GM23248 (cell line): ENCODE data around the gene TAMALIN. TPM values are rescaled to one million over a fixed set of nuclear protein-coding genes. Genes with fewer than 3 reads are reported as not detected.

Experiments used
- DNase-seq: peaks from one replicate; pipeline ENCODE4 v3.0.0-alpha.2; 2015
- H2AFZ ChIP-seq: fragments of 200-600 bp; sonication (generic); 2 replicates; pipeline ENCODE4 v1.6.1; 2016; ENCODE audit warnings: antibody characterized with exemption
- H3F3A ChIP-seq: fragments of 200-600 bp; sonication (generic); 2 replicates; pipeline ENCODE4 v1.6.1; 2016; ENCODE audit warnings: mild to moderate bottlenecking, antibody characterized with exemption, mixed run types; ENCODE audit not compliant: insufficient read depth
- H3K27ac ChIP-seq: fragments of 200-600 bp; sonication (generic); 2 replicates; pipeline ENCODE4 v1.5.1; 2016; ENCODE audit warnings: mild to moderate bottlenecking
- H3K27me3 ChIP-seq: fragments of 200-600 bp; sonication (generic); replicated peaks from 2 replicates; pipeline ENCODE4 v1.6.1; 2016; ENCODE audit warnings: mild to moderate bottlenecking; ENCODE audit not compliant: insufficient read depth
- H3K36me3 ChIP-seq: fragments of 200-600 bp; sonication (generic); 2 replicates; pipeline ENCODE4 v1.6.1; 2016; ENCODE audit warnings: low read depth, mild to moderate bottlenecking
- H3K4me1 ChIP-seq: fragments of 200-600 bp; sonication (generic); 2 replicates; pipeline ENCODE4 v1.6.1; 2016; ENCODE audit warnings: mild to moderate bottlenecking; ENCODE audit not compliant: insufficient read depth
- H3K4me2 ChIP-seq: fragments of 200-600 bp; sonication (generic); one replicate; pipeline ENCODE4 v1.6.1; 2016; ENCODE audit warnings: mild to moderate bottlenecking; ENCODE audit not compliant: unreplicated experiment
- H3K4me3 ChIP-seq: fragments of 200-600 bp; sonication (generic); 2 replicates; pipeline ENCODE4 v1.5.1; 2016; ENCODE audit warnings: mild to moderate bottlenecking
- H3K79me2 ChIP-seq: fragments of 200-600 bp; sonication (generic); 2 replicates; pipeline ENCODE4 v1.6.1; 2016; ENCODE audit warnings: mild to moderate bottlenecking; ENCODE audit not compliant: insufficient read depth
- H3K9ac ChIP-seq: fragments of 200-600 bp; sonication (generic); 2 replicates; pipeline ENCODE4 v1.6.1; 2016; ENCODE audit warnings: mild to moderate bottlenecking
- H3K9me2 ChIP-seq: fragments of 200-600 bp; sonication (generic); 2 replicates; pipeline ENCODE4 v1.6.1; 2016; ENCODE audit warnings: mixed run types, mild to moderate bottlenecking, moderate library complexity; ENCODE audit not compliant: insufficient read depth
- H3K9me3 ChIP-seq: fragments of 200-600 bp; sonication (generic); one replicate; pipeline ENCODE4 v1.6.1; 2017; ENCODE audit warnings: low read depth
- H4K20me1 ChIP-seq: fragments of 200-600 bp; sonication (generic); 2 replicates; pipeline ENCODE4 v1.6.0; 2016; ENCODE audit not compliant: insufficient read depth
- EZH2 ChIP-seq: fragments of 200-600 bp; sonication (generic); IDR thresholded peaks from 2 replicates; pipeline ENCODE4 v1.6.1; 2018; ENCODE audit warnings: antibody characterized with exemption, mild to moderate bottlenecking; ENCODE audit not compliant: insufficient read depth, poor library complexity, severe bottlenecking
- EZH2phosphoT487 ChIP-seq: fragments of 200-600 bp; sonication (generic); IDR thresholded peaks from 2 replicates; pipeline ENCODE4 v1.6.1; 2018; ENCODE audit warnings: antibody characterized with exemption, moderate library complexity, mild to moderate bottlenecking, low read depth; ENCODE audit not compliant: insufficient read depth
- WGBS, 2 experiments: methylation state at CpG; one replicate each; pipeline ENCODE4 v1.1.6; 2015 to 2017; ENCODE audit warnings: low lambda C conversion rate in 2 of 2, low coverage in 1 of 2; ENCODE audit errors: missing lambda C conversion rate in 2 of 2; 5-methylcytosine and 5-hydroxymethylcytosine counted together
- in situ Hi-C: fragments of 300-500 bp; cut with MboI; formaldehyde crosslinking; loops from 2 replicates; pipeline ENCODE4 v1.15.0; 2020
- polyA plus RNA-seq: library from polyadenylated mRNA; unstranded; fragments of >200 nt; fragmentation: Nextera tagmentation; extraction: Ambion mirVana; gene quantifications from 2 replicates; pipeline ENCODE4 v1.2.1, GENCODE V29; 2016
- total RNA-seq: library from RNA; depleted of rRNA; stranded (reverse); fragments of >200 nt; shearing (Covaris generic); gene quantifications from 2 replicates; pipeline ENCODE4 v1.2.3, GENCODE V29; 2014

Gene TAMALIN
- total and polyA plus RNA-seq, 2 experiments from 2014 or later: 2.2 TPM; not detected in 1

DNA sequence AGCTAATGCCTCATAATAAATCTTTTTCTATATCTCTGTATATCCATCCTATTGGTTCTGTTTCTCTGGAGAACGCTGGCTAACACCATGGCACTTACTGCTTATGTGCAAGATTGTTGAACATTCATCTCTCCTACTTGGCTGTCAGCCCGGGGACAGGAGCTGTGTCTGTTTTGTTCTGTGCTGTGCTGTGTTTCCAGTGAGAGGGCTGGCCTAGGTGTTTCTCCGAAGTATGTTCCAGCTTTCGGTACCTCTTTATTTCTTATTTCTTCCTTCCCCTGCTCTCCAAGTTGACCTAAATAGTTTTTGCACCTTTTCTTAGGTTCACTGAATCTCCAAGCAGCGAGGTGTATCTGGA is 25.7 kb downstream of the TAMALIN start:
- peak overlapping the region; percentile 95 for H3K4me2 ChIP-seq
- peaks cover 13% of the 10 kb centered on the region for H3K4me1 ChIP-seq
- H3K9me2 ChIP-seq: no peaks in the 10 kb centered on the region
- in situ Hi-C loops: no loop called here
- H3K36me3 ChIP-seq: no peaks in the 10 kb centered on the region
- peak overlapping the region; percentile 76 for H2AFZ ChIP-seq
- WGBS, 2 experiments: 2% methylated on average over 5 of the region's 5 CpGs
- peaks cover 15% of the 10 kb centered on the region for H3F3A ChIP-seq
- H3K79me2 ChIP-seq: no peaks in the 10 kb centered on the region
- peak overlapping the region; percentile 72 for H3K4me3 ChIP-seq
- H3K9me3 ChIP-seq: no peaks in the 10 kb centered on the region
- peak overlapping the region; percentile 89 for H3K9ac ChIP-seq
- no peak for TF ChIP-seq EZH2phosphoT487
- no peaks in the 10 kb centered on the region for H3K27me3 ChIP-seq
- no peaks in the 10 kb centered on the region for H4K20me1 ChIP-seq
- H3K27ac ChIP-seq: peak overlapping the region; percentile 94
- peak; percentile 91 for DNase-seq

DNA sequence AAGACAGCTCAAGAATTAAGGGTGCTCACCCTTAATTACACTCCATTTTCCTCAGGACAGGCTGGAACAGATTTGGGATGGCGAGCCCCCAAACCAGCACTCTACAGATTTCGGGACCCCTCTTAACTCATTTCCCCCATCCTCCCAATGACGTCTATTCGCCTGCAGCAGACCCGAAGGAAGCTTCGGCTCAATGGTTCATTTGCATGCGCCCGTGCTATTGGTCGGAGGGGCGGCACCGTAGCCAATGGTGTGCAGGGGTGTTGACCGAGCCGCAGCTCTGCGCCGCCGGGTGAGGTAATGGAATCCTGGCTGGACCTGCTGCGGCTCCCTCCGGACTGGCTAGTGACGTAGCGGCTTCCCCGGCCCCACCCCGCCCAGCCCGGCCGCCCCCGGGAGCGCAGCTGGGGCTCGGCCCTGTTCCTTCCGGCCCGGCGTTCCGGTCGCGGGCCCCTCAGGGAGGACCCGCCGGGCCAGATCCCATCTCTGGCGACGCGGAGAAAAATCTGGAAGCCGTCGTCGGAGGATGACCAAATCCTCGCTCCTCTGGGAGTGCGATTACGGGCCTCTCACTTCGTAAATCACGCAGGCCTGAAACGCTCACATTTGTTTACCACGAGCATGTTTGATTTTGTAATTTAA is 26.2 kb downstream of the TAMALIN start:
- H3F3A ChIP-seq: peaks cover 15% of the 10 kb centered on the region
- 1 to 2% methylated on average over 44 to 47 of the region's 48 CpGs for WGBS, 2 experiments
- peak overlapping the region; percentile 72 for H3K4me3 ChIP-seq
- H3K9ac ChIP-seq: peak overlapping the region; percentile 89
- H3K4me1 ChIP-seq: peaks cover 13% of the 10 kb centered on the region
- H3K9me3 ChIP-seq: no peaks in the 10 kb centered on the region
- in situ Hi-C loops: no loop called here
- no peaks in the 10 kb centered on the region for H3K36me3 ChIP-seq
- TF ChIP-seq EZH2: no peak
- TF ChIP-seq EZH2phosphoT487: no peak
- no peaks in the 10 kb centered on the region for H3K9me2 ChIP-seq
- H3K4me2 ChIP-seq: peak overlapping the region; percentile 95
- H4K20me1 ChIP-seq: no peaks in the 10 kb centered on the region
- H2AFZ ChIP-seq: peak overlapping the region; percentile 76
- peak overlapping the region; percentile 94 for H3K27ac ChIP-seq
- DNase-seq: peak; percentile 99
- H3K27me3 ChIP-seq: no peaks in the 10 kb centered on the region
- no peaks in the 10 kb centered on the region for H3K79me2 ChIP-seq

GRCh38 chr12:52033446-52034140 is 26.8 kb downstream of the TAMALIN start:
- Histone ChIP-seq H3K4me3 (peak overlapping the region; percentile 64), H3K36me3 (no peaks in the 10 kb centered on the region), H3K27me3 (no peaks in the 10 kb centered on the region), H3K4me2 (peak overlapping the region; percentile 83), H3K9me2 (no peaks in the 10 kb centered on the region), H3F3A (peaks cover 20% of the 10 kb centered on the region), H3K27ac (peak overlapping the region; percentile 94), H2AFZ (peak overlapping the region; percentile 33; the same call in 1 of the 2 replicates), H3K79me2 (no peaks in the 10 kb centered on the region), H3K9me3 (no peaks in the 10 kb centered on the region), H3K4me1 (peaks cover 17% of the 10 kb centered on the region), H4K20me1 (no peaks in the 10 kb centered on the region), H3K9ac (peak overlapping the region; percentile 89)
- WGBS, 2 experiments: 57 to 65% methylated on average over 13 of the region's 13 CpGs
- no peak for DNase-seq
- in situ Hi-C loops: no loop called here
- TF ChIP-seq EZH2 (no peak), EZH2phosphoT487 (no peak)

- no peak for DNase-seq
- Histone ChIP-seq H2AFZ (no peak overlapping the region), H3K79me2 (peaks cover 6% of the 10 kb centered on the region), H3F3A (peaks cover 26% of the 10 kb centered on the region), H3K9me3 (no peaks in the 10 kb centered on the region), H3K9ac (no peak overlapping the region), H3K4me3 (no peak overlapping the region), H4K20me1 (no peaks in the 10 kb centered on the region), H3K9me2 (no peaks in the 10 kb centered on the region), H3K27ac (no peak overlapping the region), H3K4me2 (no peak overlapping the region), H3K27me3 (no peaks in the 10 kb centered on the region), H3K4me1 (peaks cover 17% of the 10 kb centered on the region), H3K36me3 (no peaks in the 10 kb centered on the region)
- 88 to 91% methylated on average over 4 of the region's 4 CpGs for WGBS, 2 experiments
- TF ChIP-seq EZH2phosphoT487 (no peak), EZH2 (no peak)
- in situ Hi-C loops: no loop called here
These were observed 28.4 kb downstream of the TAMALIN start for GRCh38 chr12:52035190-52035589.
